Erythroblast (primary cell): ENCODE measurements around the gene CD48.

Experiments
- GATA1 ChIP-seq: IDR thresholded peaks from 2 replicates; pipeline ENCODE4 v1.6.1; 2011; ENCODE audit warnings: low read depth, mild to moderate bottlenecking, control low read depth, low read length, moderate library complexity
- POLR2A ChIP-seq: IDR thresholded peaks from 2 replicates; pipeline ENCODE4 v1.6.1; 2011; ENCODE audit warnings: mild to moderate bottlenecking, low read length

DNA sequence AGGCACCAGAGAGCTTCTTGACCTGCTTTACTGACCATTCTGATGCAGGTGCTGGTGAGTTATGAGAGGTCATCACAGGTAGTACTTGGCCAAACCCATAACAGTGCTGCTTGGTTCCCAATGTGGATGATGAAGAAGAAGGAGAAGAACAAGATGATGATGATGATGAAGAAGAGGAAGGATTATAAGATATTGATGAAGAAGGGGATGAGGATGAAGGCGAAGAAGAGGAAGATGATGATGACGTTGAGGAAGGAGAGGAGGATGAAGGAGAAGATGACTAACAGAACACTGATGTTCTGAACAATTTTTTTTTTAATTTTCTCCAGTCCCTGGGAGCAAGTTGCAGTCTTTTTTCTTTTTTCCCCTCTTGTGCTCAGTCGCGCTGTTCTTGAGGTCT, 40.9 kb downstream of the CD48 start:
- no peak for TF ChIP-seq POLR2A
- no peak for TF ChIP-seq GATA1
